ENCODE measurements around the gene ADCY7.

ADCY7 gene

GRCh38 chr16:50228364-50228868 lies 37.9 kb upstream of the ADCY7 start:
- no peak for TF ChIP-seq CTCF (IDR thresholded peaks at IDR 0.05; ENCODE audit: low read depth, low read length)
- no peak overlapping the region for H3K4me3 ChIP-seq (ENCODE audit: low read depth, low read length)
- no peaks in the 10 kb centered on the region for H3K27me3 ChIP-seq (ENCODE audit: insufficient read depth, low read depth, severe bottlenecking)
- H3K9me3 ChIP-seq (ENCODE audit: severe bottlenecking) = no peaks in the 10 kb centered on the region
- H3K36me3 ChIP-seq = peaks cover 20% of the 10 kb centered on the region
- no peak overlapping the region for H3K27ac ChIP-seq
- DNase-seq = no peak

- no peak for DNase-seq
- no peak for TF ChIP-seq CTCF (IDR thresholded peaks at IDR 0.05; ENCODE audit: low read depth, low read length)
- Histone ChIP-seq H3K27ac (no peak overlapping the region), H3K9me3 (ENCODE audit: severe bottlenecking) (no peaks in the 10 kb centered on the region), H3K27me3 (ENCODE audit: insufficient read depth, low read depth, severe bottlenecking) (no peaks in the 10 kb centered on the region), H3K36me3 (peaks cover 20% of the 10 kb centered on the region), H3K4me3 (ENCODE audit: low read depth, low read length) (no peak overlapping the region)
These were observed 37.1 kb upstream of the ADCY7 start for GRCh38 chr16:50229149-50229726.

GRCh38 chr16:50234771-50235556 lies 31.4 kb upstream of the ADCY7 start:
- TF ChIP-seq CTCF (IDR thresholded peaks at IDR 0.05; ENCODE audit: low read depth, low read length) = no peak
- Histone ChIP-seq H3K27ac (no peak overlapping the region), H3K4me3 (ENCODE audit: low read depth, low read length) (no peak overlapping the region), H3K27me3 (ENCODE audit: insufficient read depth, low read depth, severe bottlenecking) (no peaks in the 10 kb centered on the region), H3K9me3 (ENCODE audit: severe bottlenecking) (no peaks in the 10 kb centered on the region), H3K36me3 (no peaks in the 10 kb centered on the region)
- no peak for DNase-seq

GRCh38 chr16:50235581-50235980 lies 30.8 kb upstream of the ADCY7 start:
- DNase-seq = no peak

GRCh38 chr16:50238314-50238713 lies 28.0 kb upstream of the ADCY7 start:
- Histone ChIP-seq H3K27me3 (ENCODE audit: insufficient read depth, low read depth, severe bottlenecking) (no peaks in the 10 kb centered on the region), H3K9me3 (ENCODE audit: severe bottlenecking) (no peaks in the 10 kb centered on the region), H3K4me3 (ENCODE audit: low read depth, low read length) (no peak overlapping the region), H3K36me3 (no peaks in the 10 kb centered on the region), H3K27ac (no peak overlapping the region)
- TF ChIP-seq CTCF (IDR thresholded peaks at IDR 0.05; ENCODE audit: low read depth, low read length) = no peak
- no peak for DNase-seq

More at GRCh38 chr16:50235581-50235980, 30.8 kb upstream of the ADCY7 start:
- TF ChIP-seq CTCF (IDR thresholded peaks at IDR 0.05; ENCODE audit: low read depth, low read length) = no peak
- no peaks in the 10 kb centered on the region for H3K27me3 ChIP-seq (ENCODE audit: insufficient read depth, low read depth, severe bottlenecking)
- no peaks in the 10 kb centered on the region for H3K9me3 ChIP-seq (ENCODE audit: severe bottlenecking)
- H3K27ac ChIP-seq = no peak overlapping the region
- H3K36me3 ChIP-seq = no peaks in the 10 kb centered on the region
- no peak overlapping the region for H3K4me3 ChIP-seq (ENCODE audit: low read depth, low read length)

Data from WERI-Rb-1 (cell line).